A673 (cell line): ENCODE measurements around the gene CNDP1.

ENCODE experiments used
- EZH2 ChIP-seq: fragments of 200-600 bp; sonication (generic); IDR thresholded peaks from 2 replicates; pipeline ENCODE4 v1.6.1; 2017; ENCODE audit warnings: borderline replicate concordance, low read depth, mild to moderate bottlenecking, mixed read lengths, antibody characterized with exemption, low read length; ENCODE audit not compliant: poor library complexity, severe bottlenecking
- TF ChIP-seq, protein P1 (sequence below): fragments of 300-800, 200-600 bp; sonication (generic); conservative IDR thresholded peaks from 2 replicates; pipeline ENCODE4 v1.5.1; 2017; ENCODE audit warnings: low read depth, mild to moderate bottlenecking, antibody characterized with exemption, low read length, moderate library complexity, mixed read lengths

DNA sequence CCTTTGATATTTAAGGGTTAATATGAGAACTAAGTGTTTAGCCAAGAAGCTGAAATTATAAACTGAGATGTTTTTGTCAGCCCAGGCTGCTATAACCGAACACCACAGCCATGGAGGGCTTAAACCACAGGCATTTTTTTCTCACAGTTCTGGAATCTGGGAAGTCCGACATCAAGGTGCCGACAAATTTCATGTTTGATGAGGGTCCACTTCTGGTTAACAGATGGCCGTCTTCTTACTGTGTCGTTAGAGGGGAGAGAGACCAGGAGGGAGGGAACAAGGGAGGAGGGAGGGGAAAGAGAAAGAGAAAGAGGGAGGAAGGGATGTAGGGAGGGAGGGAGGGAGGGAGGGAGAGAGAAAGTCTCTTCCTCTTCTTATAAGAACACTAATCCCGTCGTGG is 44.6 kb upstream of the CNDP1 start:
- TF ChIP-seq, protein P1, sequence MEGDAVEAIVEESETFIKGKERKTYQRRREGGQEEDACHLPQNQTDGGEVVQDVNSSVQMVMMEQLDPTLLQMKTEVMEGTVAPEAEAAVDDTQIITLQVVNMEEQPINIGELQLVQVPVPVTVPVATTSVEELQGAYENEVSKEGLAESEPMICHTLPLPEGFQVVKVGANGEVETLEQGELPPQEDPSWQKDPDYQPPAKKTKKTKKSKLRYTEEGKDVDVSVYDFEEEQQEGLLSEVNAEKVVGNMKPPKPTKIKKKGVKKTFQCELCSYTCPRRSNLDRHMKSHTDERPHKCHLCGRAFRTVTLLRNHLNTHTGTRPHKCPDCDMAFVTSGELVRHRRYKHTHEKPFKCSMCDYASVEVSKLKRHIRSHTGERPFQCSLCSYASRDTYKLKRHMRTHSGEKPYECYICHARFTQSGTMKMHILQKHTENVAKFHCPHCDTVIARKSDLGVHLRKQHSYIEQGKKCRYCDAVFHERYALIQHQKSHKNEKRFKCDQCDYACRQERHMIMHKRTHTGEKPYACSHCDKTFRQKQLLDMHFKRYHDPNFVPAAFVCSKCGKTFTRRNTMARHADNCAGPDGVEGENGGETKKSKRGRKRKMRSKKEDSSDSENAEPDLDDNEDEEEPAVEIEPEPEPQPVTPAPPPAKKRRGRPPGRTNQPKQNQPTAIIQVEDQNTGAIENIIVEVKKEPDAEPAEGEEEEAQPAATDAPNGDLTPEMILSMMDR: no peak
- no peak for TF ChIP-seq EZH2
